HepG2 (cell line): ENCODE results near the gene RHD. TPM values are rescaled to one million over a fixed set of nuclear protein-coding genes. Genes with fewer than 3 reads are reported as not detected.
A peak's percentile ranks its signal among the peaks of the same experiment; 100 is the strongest.

Source experiments
- CBFB ChIP-seq: sonication (generic); formaldehyde crosslinking; IDR thresholded peaks from 2 replicates; pipeline ENCODE4 v1.4.0; 2020; ENCODE audit warnings: missing genetic modification reagents
- CBX5 ChIP-seq: sonication (generic); formaldehyde crosslinking; IDR thresholded peaks from 2 replicates; pipeline ENCODE4 v1.4.0; 2020; ENCODE audit warnings: missing genetic modification reagents, borderline replicate concordance
- CCAR2 ChIP-seq: fragments of 200-400 bp; formaldehyde crosslinking; optimal IDR thresholded peaks from 2 replicates; pipeline ENCODE3; 2018; ENCODE audit warnings: low read depth, mild to moderate bottlenecking, low read length, moderate library complexity
- MED8 ChIP-seq: sonication (generic); formaldehyde crosslinking; IDR thresholded peaks from 2 replicates; pipeline ENCODE4 v1.8.1; 2023; ENCODE audit warnings: mild to moderate bottlenecking, missing genetic modification reagents; ENCODE audit not compliant: insufficient replicate concordance
- PRMT3 ChIP-seq: sonication (generic); formaldehyde crosslinking; IDR thresholded peaks from 2 replicates; pipeline ENCODE4 v1.8.1; 2022; ENCODE audit warnings: low read depth, mild to moderate bottlenecking, moderate library complexity, missing genetic modification reagents, borderline replicate concordance
- ZNF225 ChIP-seq: sonication (generic); formaldehyde crosslinking; IDR thresholded peaks from 2 replicates; pipeline ENCODE4 v1.4.0; 2020; ENCODE audit warnings: mild to moderate bottlenecking, missing genetic modification reagents
- ZNF484 ChIP-seq: sonication (generic); formaldehyde crosslinking; IDR thresholded peaks from 2 replicates; pipeline ENCODE4 v1.5.1; 2020; ENCODE audit warnings: mild to moderate bottlenecking, low read depth, missing genetic modification reagents, borderline replicate concordance
- ZNF678 ChIP-seq: sonication (generic); formaldehyde crosslinking; IDR thresholded peaks from 2 replicates; pipeline ENCODE4 v1.4.0; 2020; ENCODE audit warnings: mild to moderate bottlenecking, missing genetic modification reagents
- polyA plus RNA-seq, 8 experiments: library from polyadenylated mRNA; depleted of rRNA in 3 of 8; stranded (reverse) in 7 of 8; unstranded in 1 of 8; fragments of >200 nt; fragmentation: Illumina TruSeq in 4 of 8; extraction: Trizol in 4 of 8; gene quantifications; 2 replicates each; pipeline versions ENCODE4 v1.2.1 to v1.2.3, GENCODE V29; 2011 to 2016; ENCODE audit warnings: low read depth in 4 of 8, missing spikeins in 1 of 8, mixed read lengths in 1 of 8; ENCODE audit not compliant: insufficient read depth in 1 of 8
- total RNA-seq, 5 experiments: library from RNA; depleted of rRNA; stranded (reverse); fragments of >200 nt; fragmentation: Illumina TruSeq; extraction: Trizol; gene quantifications; 2 replicates each; pipeline ENCODE4 v1.2.3, GENCODE V29; 2016; ENCODE audit warnings: low read depth in 1 of 5
- TF ChIP-seq, protein P1 (sequence below): sonication (generic); formaldehyde crosslinking; IDR thresholded peaks from 2 replicates; pipeline ENCODE4 v1.8.0; 2022; ENCODE audit warnings: low read depth, missing genetic modification reagents
- TF ChIP-seq, protein P2 (sequence below): sonication (generic); formaldehyde crosslinking; IDR thresholded peaks from 2 replicates; pipeline ENCODE4 v1.4.0; 2020; ENCODE audit warnings: missing genetic modification reagents, borderline replicate concordance
- TF ChIP-seq, protein P3 (sequence below): sonication (generic); formaldehyde crosslinking; IDR thresholded peaks from 2 replicates; pipeline ENCODE4 v1.4.0; 2020; ENCODE audit warnings: missing genetic modification reagents, mild to moderate bottlenecking, borderline replicate concordance
- TF ChIP-seq, protein P4 (sequence below): IDR thresholded peaks from 2 replicates; pipeline ENCODE4 v1.6.1; 2018; ENCODE audit warnings: missing genetic modification reagents, mild to moderate bottlenecking, missing compliant biosample characterization
- TF ChIP-seq, protein P5 (sequence below): sonication (generic); formaldehyde crosslinking; IDR thresholded peaks from 2 replicates; pipeline ENCODE4 v1.4.0; 2020; ENCODE audit warnings: mild to moderate bottlenecking, missing genetic modification reagents
- TF ChIP-seq, protein P6 (sequence below): sonication (generic); formaldehyde crosslinking; IDR thresholded peaks from 2 replicates; pipeline ENCODE4 v1.4.0; 2020; ENCODE audit warnings: mild to moderate bottlenecking, missing genetic modification reagents

Gene RHD
- total and polyA plus RNA-seq, 2 of the 13 experiments (the other 11 are each of a cell fraction or from before 2014, with no cell fraction given) = not detected

DNA sequence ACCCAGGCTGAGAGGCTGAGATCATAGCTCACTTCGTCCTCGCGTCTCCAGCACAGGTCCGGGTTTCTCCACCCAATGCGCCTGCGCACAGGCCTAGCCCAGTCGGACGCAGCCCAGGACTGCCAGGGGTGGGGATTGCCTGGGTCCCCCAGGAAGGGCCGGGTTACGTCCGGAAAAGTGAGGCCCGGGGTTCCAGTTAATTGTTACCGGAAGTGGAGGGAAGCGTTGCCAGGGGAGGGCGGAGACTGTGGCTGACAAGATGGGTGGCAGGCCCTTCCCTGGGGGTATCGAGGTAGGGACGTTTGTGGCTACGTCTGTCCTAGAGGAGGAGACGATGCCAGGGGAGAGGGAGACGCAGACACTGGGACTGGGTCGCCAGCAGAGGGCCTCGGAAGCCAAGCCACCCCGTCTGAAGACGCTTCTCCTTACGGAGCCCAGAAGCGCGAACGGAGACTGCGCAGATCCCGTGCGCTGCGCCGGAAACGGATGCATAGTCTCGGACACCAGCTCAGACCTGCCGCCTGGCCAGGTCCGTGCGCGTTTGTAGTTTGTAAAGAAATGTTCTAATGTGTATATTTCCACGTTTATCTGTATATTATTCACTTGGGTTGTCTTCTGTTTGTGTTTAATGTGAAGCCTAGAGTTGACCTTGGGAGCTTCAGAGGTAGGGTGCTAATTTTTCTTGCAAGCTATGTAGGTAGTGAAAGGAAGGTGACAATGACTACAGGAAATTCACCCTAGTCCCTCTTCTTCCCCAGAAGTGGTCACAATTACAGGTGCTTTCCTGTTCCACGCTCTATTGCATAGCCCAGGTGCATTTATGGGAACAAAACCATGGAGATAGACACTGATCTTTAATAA is 32.4 kb upstream of the RHD start (continued):
- TF ChIP-seq, protein P1, sequence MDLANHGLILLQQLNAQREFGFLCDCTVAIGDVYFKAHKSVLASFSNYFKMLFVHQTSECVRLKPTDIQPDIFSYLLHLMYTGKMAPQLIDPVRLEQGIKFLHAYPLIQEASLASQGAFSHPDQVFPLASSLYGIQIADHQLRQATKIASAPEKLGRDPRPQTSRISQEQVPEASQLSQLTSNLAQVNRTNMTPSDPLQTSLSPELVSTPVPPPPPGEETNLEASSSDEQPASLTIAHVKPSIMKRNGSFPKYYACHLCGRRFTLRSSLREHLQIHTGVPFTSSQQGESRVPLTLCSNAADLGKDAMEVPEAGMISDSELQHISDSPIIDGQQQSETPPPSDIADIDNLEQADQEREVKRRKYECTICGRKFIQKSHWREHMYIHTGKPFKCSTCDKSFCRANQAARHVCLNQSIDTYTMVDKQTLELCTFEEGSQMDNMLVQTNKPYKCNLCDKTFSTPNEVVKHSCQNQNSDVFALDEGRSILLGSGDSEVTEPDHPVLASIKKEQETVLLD (CRISPR knock-in tag) = no peak
- no peak for TF ChIP-seq CCAR2
- TF ChIP-seq ZNF484 (CRISPR knock-in tag) = no peak
- TF ChIP-seq CBX5 (CRISPR knock-in tag) = peak; percentile 37; the same call in 1 of the 2 replicates
- no peak for TF ChIP-seq PRMT3 (CRISPR knock-in tag)
- TF ChIP-seq, protein P2, sequence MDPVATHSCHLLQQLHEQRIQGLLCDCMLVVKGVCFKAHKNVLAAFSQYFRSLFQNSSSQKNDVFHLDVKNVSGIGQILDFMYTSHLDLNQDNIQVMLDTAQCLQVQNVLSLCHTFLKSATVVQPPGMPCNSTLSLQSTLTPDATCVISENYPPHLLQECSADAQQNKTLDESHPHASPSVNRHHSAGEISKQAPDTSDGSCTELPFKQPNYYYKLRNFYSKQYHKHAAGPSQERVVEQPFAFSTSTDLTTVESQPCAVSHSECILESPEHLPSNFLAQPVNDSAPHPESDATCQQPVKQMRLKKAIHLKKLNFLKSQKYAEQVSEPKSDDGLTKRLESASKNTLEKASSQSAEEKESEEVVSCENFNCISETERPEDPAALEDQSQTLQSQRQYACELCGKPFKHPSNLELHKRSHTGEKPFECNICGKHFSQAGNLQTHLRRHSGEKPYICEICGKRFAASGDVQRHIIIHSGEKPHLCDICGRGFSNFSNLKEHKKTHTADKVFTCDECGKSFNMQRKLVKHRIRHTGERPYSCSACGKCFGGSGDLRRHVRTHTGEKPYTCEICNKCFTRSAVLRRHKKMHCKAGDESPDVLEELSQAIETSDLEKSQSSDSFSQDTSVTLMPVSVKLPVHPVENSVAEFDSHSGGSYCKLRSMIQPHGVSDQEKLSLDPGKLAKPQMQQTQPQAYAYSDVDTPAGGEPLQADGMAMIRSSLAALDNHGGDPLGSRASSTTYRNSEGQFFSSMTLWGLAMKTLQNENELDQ (CRISPR knock-in tag) = no peak
- TF ChIP-seq, protein P3, sequence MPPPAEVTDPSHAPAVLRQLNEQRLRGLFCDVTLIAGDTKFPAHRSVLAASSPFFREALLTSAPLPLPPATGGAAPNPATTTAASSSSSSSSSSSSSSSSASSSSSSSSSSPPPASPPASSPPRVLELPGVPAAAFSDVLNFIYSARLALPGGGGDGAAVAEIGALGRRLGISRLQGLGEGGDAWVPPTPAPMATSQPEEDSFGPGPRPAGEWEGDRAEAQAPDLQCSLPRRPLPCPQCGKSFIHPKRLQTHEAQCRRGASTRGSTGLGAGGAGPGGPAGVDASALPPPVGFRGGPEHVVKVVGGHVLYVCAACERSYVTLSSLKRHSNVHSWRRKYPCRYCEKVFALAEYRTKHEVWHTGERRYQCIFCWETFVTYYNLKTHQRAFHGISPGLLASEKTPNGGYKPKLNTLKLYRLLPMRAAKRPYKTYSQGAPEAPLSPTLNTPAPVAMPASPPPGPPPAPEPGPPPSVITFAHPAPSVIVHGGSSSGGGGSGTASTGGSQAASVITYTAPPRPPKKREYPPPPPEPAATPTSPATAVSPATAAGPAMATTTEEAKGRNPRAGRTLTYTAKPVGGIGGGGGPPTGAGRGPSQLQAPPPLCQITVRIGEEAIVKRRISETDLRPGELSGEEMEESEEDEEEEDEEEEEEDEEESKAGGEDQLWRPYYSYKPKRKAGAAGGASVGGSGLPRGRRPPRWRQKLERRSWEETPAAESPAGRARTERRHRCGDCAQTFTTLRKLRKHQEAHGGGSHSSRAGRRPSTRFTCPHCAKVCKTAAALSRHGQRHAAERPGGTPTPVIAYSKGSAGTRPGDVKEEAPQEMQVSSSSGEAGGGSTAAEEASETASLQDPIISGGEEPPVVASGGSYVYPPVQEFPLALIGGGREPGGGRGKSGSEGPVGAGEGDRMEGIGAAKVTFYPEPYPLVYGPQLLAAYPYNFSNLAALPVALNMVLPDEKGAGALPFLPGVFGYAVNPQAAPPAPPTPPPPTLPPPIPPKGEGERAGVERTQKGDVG (CRISPR knock-in tag) = peak; percentile 69; the same call in 1 of the 2 replicates
- no peak for TF ChIP-seq ZNF225 (CRISPR knock-in tag)
- TF ChIP-seq, protein P4, sequence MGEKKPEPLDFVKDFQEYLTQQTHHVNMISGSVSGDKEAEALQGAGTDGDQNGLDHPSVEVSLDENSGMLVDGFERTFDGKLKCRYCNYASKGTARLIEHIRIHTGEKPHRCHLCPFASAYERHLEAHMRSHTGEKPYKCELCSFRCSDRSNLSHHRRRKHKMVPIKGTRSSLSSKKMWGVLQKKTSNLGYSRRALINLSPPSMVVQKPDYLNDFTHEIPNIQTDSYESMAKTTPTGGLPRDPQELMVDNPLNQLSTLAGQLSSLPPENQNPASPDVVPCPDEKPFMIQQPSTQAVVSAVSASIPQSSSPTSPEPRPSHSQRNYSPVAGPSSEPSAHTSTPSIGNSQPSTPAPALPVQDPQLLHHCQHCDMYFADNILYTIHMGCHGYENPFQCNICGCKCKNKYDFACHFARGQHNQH (CRISPR knock-in tag) = peak; percentile 46; the same call in 1 of the 2 replicates
- peak; percentile 35 for TF ChIP-seq MED8
- TF ChIP-seq ZNF678 (CRISPR knock-in tag) = no peak
- TF ChIP-seq, protein P5, sequence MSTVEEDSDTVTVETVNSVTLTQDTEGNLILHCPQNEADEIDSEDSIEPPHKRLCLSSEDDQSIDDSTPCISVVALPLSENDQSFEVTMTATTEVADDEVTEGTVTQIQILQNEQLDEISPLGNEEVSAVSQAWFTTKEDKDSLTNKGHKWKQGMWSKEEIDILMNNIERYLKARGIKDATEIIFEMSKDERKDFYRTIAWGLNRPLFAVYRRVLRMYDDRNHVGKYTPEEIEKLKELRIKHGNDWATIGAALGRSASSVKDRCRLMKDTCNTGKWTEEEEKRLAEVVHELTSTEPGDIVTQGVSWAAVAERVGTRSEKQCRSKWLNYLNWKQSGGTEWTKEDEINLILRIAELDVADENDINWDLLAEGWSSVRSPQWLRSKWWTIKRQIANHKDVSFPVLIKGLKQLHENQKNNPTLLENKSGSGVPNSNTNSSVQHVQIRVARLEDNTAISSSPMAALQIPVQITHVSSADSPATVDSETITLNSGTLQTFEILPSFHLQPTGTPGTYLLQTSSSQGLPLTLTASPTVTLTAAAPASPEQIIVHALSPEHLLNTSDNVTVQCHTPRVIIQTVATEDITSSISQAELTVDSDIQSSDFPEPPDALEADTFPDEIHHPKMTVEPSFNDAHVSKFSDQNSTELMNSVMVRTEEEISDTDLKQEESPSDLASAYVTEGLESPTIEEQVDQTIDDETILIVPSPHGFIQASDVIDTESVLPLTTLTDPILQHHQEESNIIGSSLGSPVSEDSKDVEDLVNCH (CRISPR knock-in tag) = 0 out of 2 replicates have a peak, but pooled peaks have one; percentile 40
- peak; percentile 61; the same call in 1 of the 2 replicates for TF ChIP-seq CBFB
- TF ChIP-seq, protein P6, sequence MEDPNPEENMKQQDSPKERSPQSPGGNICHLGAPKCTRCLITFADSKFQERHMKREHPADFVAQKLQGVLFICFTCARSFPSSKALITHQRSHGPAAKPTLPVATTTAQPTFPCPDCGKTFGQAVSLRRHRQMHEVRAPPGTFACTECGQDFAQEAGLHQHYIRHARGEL (CRISPR knock-in tag) = 0 out of 2 replicates have a peak, but pooled peaks have one; percentile 25
